ENCODE measurements around the gene MTPN. TPM values are rescaled to one million over a fixed set of nuclear protein-coding genes. Genes with fewer than 3 reads are reported as not detected.

The MTPN gene
- total RNA-seq, 1 experiment from 2014 or later: 67.9 TPM

GRCh38 chr7:135886345-135887132 lies 90.6 kb downstream of the MTPN start:
- no peak for DNase-seq (ENCODE audit: low spot score)

GRCh38 chr7:135884495-135885232 lies 92.5 kb downstream of the MTPN start:
- DNase-seq (ENCODE audit: low spot score): no peak

- DNase-seq (ENCODE audit: low spot score): no peak
These were observed 97.9 kb downstream of the MTPN start for GRCh38 chr7:135879233-135879632.

- DNase-seq (ENCODE audit: low spot score): no peak
These were observed 98.9 kb downstream of the MTPN start for GRCh38 chr7:135878284-135878683.

- peak; percentile 73 for DNase-seq (ENCODE audit: low spot score)
These were observed 99.4 kb downstream of the MTPN start for GRCh38 chr7:135877805-135878204.

Small RNAs within 50 kb of the gene (small RNA-seq; reads per million reads assigned to genes)
- gene RNU6-223P: not detected

Other genes starting within 250 kb of the MTPN start
- not detected in 2 replicates for gene SLC13A4, start 249.2 kb downstream of the MTPN start, total RNA-seq (2014; rRNA removed; shearing (Covaris generic))
- not detected in 2 replicates for gene FAM180A, start 228.5 kb downstream of the MTPN start, total RNA-seq (2014; rRNA removed; shearing (Covaris generic))

Measured in HT-29 (cell line).